Central memory CD4-positive, alpha-beta T cell (primary cell): ENCODE measurements around the gene ATG4D.
"Not testable (repeated sequence)": the region's sequence is repeated elsewhere in the genome, so short reads cannot be mapped to it uniquely, and the experiment has no call there.

ENCODE experiments used
- DNase-seq: peaks from one replicate; pipeline ENCODE4 v3.0.0; 2022

ATG4D gene

DNA sequence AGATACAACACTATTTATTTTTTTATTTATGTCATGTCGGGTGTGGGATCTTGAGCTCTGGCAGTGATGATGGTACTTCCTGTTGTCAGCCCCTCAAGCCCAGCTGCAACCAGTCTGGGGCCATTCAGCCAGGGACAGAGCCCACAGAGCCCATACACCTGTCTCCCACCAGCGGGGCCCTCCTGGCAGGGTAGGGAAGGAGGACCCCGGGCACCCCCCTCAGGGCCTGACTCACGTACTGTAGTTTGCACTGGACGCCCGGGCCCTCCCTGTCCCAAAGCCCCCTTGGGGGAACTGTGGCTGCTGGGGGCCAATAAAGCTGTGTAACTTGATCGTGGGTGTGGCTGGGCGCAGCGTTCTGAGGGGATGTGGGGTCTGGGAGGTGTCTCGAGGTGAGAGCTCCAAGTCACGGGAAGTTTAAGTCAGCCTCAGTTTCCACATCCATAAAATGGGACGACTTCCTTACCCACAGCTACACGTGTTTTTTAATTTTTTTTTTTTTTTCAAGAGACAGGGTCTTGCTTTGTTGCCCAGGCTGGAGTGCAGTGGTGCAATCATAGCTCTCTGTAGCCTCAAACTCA lies 9.5 kb downstream of the ATG4D start:
- no peak for DNase-seq

DNA sequence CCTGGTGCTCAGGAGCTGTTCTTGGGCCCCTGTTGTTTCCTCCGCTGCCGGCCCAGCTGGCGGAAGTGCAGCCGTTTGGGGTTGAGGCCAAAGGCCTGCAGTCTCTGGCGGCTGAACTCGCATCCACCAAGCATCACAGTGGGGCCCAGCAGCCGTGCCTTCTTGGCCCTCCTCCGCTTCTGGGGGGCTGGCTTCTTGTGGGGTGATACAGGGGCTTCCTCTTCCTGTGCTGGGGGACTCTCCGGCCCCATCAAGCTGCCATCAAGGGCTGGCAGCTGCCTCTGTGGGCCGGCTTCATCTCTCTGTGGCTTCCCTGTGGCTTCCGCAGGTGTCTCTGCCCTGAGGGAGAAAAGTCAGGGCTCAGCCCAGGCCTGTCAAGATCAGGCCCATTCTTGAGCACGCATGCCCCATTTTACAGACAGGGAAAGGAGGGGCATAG lies 10.3 kb downstream of the ATG4D start:
- peak; percentile 62 for DNase-seq

DNA sequence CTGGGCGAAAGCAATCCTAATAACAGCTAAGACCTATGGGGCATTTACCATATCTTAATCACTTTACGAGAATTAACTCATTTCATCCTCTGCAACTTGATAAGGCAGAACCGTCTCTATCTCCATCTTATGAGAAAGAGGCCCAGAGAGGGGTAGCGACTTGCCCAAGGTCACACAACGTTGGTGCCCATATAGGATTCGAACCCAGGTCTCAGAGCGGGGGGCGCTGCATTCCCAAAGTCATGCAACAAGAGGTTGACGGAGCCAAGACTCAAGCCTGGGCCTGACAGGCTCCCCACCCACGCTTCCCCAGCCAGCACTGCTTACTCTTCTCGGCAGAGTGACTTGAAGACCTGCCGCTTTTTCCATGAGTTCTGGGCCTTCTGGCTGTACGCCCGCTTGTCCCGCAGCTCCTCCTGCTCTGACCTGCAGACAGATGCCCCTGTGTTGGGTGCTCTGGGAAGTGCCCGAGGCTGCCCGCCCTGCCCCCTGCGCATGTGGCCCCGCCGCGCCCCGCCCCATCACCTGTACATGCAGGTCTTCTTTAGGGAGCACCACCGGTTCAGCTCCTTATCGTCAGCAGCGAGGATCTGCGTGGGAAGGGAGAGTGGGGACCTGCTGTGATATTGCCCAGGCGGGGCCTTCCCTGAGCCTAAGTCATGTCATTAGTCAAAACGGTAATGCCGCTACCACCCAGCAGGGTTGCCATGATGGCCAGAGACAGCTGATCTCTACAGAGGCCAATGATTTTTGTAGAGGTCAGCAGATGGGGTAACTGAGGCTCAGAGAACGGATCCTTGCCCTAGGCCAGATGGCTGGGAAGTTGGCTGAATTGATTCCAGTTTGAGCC lies 11.3 kb downstream of the ATG4D start:
- no peak for DNase-seq

DNA sequence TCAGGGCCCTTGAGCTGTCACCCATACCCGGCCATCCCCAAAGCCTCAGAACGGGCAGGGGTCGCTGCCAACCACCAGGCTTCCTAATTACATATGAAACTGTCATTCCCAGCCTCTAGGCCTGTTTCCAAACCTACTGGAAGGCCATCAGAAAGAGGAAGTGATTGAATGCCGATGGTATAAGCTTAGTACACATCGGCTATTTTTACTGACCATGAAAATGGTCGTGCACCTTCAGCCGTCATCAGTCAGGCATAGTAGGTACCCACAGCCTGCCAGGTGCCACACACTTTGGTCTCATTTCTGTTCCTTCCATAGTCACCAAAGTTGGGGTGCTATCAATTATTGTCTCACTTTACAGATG lies 11.9 kb downstream of the ATG4D start:
- no peak for DNase-seq

DNA sequence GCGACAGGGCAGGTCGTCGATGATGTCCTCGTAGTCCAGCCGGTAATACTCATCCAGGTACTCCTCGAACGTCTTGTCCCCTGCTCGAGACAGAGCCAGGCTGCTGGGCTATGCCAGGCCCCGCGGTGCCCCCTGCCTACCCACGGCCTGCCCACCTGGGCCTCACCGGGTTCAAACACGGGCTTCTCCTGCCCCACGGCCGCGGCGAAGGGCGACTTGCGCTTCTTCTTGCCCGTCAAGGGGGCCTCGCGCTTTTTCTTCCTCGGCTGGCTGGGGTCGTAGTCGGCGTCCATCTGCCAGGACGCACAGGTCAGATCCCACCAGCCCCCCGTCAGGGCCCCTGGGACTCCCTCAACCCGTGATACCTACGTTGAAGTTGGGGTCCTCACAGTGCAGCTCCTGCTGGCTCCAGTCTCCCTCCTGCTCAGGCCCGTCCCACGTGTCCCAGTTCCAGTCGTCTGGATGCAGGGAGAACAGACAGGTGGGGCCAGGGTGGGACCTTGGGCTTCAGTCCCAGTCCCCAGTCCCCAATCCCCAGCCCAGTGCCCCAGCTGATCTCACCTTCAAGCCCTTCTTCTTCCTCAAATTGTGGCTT lies 14.0 kb downstream of the ATG4D start:
- DNase-seq, result no peak

DNA sequence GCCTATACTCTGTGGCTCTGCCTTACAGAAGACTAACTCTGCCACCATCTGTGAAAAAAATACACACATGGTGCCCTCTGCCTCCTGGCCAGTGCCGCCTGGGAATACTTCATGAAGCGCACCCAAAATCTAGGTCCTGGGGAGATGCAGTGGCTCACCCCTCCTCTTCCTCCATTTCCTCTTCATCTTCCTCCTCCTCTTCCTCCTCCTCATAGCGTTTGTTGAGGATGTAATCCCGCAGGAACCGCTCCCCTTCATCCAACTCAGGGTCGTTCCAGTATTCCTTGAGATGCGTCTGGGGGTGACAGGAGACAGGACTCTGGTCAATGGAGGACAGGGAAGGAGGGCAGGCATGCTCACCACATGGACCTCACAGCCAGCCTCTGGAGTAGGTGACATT lies 16.4 kb downstream of the ATG4D start:
- no peak for DNase-seq

DNA sequence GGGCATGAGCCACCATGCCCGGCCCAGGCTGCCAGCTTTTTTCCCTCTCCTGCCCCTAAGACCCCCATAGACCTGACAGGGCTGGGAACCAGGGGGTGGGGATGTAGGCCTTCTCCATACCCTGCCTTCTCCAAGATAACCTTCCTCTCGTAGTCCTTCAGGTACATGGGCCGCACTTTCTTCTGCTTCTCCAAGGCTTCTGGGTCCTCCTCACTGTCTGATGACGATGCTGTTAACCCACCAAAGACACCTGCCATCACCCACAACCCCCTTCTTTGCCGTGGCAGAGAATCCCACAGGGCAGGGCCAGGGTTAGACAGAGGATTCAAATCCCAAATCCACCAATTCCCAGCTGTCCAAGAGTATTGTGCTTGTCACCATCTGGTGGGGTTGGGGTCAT lies 18.9 kb downstream of the ATG4D start:
- DNase-seq, result no peak

DNA sequence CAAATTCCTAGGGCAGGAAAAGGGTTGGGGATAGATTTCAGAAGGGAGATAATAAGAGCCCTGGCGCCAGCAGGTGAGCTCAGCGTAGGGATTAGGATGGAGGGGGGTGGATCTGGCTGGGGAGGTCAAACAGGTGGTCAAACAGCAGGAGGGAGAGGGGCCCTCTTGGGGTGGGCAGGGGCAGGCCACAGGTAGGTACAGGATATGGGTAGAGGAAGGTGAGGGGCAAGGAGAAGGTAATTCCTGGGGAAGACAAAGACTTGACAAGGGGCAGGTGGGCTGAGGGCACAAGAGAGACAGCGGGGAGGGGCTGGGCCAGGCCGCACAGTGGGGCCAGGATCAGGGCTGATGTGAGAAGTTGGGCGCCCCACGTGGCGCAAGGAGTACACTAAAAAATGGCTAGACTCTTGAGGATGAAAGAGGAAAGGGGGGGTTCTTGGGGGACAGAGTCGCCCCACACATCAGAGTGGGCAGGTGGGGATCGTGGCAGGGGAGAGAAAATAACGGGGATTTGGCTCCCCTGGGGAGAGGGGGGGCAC lies 21.4 kb downstream of the ATG4D start:
- DNase-seq, result peak; percentile 49

DNA sequence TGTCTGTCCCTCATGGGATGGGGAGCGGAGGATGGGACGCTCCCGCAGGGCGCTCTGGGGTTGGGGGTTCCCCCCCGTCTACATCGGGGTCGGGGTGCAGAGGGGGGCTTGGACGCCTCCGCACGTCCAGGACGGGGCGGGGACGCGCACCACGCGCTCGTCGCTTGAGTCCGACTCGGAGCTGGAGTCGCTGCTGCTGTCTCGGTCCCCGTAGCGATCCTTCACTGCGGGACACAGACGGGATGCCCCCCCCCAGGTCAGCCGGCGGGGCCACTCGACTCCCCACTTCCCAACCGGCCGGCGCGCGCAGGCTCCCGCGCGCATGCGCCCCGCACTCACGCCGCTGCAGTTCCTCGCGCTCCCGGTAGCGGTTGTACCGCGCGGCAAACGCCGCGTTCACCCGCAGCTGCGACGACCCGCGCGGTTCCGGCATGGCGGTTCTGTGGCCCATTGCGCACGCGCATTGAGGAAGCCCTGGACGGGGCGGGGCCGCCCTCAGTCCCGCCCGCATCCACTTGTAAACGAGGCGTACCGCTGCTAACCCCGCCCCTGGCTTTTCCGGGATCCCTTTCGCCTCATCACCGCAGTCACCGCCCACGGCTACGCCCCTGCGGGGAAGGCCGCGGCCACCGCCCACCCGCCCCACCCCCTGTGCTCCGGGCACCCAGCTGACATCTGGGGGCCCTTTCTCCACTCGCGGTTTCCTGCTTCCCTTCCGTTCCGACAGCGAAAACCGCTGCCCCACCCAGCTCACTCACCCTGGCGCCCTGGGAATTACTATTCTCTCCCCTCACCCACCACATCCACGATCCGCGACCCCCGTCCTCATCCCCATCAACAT lies 22.1 kb downstream of the ATG4D start, which contains the start of gene KRI1:
KRI1 (minus strand) TSS at position 444 of the 841 bp plus-strand sequence; CDS start at position 433, 11 bp downstream.
- DNase-seq, result peak; percentile 99

DNA sequence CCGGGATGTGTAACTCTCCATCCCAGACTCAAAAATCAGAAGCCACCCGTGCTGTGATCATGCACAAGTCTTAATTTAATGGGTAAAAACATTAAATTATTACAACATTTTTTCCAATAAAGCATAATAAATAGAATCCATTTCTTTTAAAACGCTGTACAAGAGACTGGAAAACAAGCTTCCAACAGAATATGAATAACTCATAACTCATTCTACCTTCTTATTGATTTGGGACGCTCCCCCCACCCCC lies 22.6 kb downstream of the ATG4D start:
- no peak for DNase-seq

DNA sequence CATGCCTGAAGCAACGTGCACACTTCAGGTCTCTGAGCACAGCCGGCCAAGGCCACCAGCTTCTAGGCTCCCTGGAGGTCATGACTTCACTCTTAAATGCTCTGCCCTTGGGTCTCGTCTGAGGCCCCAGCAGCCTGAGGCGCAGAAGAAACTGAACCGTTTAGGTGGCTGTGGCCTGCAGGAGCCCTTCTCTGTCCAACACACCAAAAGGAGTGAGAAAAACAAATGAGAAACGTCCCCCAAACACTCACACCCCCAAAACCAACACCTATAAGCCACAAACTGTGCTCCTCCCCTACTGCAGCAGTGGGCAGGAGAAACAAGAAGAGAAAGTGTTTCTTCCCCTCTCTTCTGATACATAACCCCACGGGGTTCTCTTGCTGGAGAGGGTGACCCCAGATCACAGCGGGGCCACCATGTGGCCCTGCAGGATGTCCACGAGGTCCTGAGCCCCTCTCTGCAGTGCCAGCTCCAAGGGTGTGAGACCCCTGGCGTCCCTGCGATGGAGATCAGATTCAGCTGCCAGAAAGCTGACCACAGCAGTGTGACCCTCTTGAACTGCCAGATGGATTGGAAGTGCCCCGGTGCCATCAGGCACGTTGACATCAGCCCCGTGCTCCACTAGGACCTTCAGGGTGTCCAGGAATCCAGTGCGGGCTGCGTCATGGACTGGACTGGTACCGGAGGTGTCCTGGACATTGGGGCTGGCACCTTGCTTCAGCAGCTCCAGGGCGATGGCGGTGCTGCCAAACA lies 23.1 kb downstream of the ATG4D start:
- DNase-seq, result peak; percentile 67

DNA sequence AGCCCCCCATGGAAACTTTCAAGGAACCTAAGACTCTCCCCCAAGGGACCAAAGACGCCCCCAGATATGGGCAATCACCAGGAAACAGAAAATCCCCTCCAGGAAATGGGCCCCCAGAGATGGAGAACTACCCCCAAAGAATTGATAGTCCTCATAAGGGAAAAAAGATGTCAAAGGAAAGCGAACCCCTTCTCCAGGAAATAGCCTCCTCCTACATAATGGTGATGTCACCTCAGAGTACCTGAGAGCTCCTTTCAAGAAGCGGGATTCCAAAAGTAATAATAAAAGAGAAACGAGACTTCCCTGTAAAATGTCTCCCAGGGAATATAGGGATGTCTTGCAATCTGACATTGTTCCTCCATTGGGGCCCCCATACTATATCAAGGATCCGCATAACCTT lies 24.0 kb downstream of the ATG4D start:
- no peak for DNase-seq

DNA sequence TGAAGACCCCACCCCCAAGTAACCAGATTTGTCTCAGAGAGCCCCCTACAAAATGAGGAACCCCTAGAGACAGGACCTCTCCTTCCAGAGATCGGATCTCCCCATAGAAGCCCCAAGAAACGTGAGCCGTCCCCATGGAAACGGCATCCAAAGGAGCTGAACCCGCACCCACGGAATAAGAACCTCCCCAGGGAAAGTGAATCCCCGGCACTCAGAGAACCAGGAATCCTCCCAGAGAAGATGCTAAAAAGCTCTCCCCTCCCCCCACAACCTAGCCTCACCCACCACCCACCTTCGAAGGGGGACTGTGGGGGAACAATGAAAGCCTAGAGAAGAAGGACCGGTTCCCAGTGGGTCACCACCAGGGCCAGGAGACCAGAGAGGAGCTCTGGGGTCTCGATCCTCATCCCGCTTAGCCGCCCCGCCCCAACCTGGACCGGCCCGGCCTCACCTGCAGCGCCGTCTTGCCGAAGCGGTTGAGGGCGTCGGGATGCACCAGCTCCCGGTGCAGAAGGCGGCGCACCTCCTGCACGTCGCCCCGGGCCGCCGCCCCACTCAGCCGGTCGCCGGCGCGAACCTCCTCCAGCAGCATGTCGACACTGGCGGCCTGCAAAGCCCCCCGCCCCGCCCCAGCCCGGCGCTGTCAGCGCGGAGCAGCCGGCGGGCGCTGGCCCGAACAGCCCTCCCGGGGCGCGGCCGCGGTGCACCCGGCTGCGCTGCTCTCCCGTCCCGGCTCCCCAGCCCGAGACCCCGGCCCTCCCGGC lies 24.5 kb downstream of the ATG4D start:
- DNase-seq, result no peak

DNA sequence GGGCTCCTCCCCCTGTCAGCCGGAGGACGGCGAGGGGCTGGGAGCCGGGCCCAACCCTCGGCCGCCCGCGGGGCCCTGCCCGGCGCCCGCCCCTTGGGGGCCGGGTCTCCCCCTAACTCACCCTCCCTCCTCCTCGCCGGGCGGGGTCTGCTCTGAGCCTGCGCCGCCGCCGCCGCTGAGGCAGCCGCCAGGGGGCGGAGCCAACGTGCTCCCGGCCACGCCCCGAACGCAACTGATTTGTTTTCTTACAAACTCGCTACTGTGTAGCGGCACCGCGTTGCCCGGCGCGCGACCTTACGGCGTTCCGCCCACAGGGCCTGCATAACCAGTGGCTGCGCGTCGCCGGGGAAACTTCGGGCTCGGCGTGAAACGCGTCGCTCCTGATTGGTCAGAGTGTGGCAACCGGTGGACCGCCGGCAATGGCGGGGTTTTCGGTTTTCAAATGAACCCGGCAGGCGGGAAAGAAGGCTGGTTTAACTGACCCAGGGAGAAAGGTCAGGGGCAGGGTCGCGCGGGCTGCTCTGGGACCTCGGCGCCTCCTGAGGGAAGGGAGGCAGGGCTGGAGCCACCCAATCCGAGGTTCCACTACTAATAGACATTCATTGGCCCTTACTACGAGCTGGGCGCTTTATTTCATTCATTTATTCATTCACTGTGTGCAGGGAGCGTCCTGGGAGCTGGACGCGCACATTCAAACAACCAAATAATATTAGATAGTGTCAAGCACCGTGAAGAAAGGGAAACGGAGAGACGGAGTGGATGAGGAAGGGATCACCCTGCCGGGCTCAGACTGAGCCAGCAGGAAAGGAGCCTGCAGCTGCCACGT lies 25.3 kb downstream of the ATG4D start, which contains the start of gene CDKN2D:
CDKN2D (minus strand) TSS at position 154 of the 826 bp plus-strand sequence. CDS start 326 bp downstream, outside the sequence.
- peak; percentile 100 for DNase-seq

DNA sequence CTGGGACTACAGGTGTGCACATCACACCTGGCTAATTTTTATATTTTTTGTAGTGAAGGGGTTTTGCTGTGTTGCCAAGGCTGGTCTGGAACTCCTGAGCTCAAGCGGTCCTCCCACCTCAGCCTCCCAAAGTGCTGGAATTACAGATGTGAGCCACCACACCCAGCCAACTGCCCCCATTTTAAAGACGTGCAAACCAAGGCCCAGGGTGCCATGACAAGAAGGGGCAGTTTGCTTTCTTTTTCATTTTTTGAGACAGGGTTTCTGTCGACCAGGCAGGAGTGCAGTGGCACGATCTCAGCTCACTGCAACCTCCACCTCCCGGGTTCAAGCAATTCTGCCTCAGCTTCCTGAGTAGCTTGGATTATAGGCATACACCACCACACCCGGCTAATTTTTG lies 30.1 kb downstream of the ATG4D start:
- DNase-seq, result not testable (repeated sequence)

DNA sequence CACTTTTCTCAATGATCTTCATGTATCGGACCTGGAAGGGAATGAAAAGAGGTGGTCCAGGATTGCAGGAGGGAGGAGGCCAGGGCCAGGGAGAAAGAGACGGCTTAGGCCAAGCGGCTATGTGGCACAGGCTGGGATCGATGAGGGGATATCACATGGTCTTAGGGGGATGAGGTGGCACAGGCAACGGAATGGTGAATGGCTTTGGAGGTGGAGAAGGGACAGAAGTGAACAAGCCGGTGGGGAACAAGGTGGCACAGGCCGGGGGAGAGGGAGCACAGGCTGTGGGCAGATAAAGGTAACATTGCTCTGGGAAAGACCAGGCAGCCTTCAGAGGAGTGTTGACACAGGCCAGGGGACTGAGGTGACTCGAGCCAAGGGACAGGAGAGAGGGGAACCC lies 30.8 kb downstream of the ATG4D start:
- no peak for DNase-seq

DNA sequence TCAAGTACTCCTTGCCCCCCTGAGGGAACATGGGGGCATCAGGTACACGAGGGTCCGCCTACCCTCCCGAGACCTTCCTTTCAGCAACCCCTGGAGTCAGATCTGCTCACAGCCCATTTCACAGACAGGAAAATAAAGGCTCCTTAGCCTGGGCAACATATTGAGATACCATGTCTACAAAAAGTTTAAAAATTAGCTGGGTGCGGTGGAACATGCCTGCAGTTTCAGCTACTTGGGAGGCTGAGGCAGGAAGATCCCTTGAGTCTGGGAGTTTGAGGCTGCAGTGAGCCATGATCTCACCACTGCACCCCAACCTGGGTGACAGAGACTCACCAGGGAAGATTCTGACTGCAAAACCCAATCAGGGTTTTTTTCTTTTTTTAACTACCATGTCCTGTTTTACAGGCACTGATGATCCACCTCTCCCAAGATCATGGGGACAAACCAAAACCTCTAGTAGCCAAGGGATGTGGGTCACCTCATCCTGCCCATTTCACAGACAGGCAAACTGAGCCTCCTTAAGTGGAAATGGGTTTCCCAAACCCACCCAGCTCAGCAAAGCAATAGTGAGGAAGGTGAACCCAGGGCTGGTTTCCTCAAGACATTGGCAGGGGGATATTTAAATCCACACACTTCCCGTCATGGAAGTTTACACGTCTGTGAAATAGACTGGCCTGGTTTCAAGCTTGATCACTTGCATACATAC lies 31.5 kb downstream of the ATG4D start:
- no peak for DNase-seq

DNA sequence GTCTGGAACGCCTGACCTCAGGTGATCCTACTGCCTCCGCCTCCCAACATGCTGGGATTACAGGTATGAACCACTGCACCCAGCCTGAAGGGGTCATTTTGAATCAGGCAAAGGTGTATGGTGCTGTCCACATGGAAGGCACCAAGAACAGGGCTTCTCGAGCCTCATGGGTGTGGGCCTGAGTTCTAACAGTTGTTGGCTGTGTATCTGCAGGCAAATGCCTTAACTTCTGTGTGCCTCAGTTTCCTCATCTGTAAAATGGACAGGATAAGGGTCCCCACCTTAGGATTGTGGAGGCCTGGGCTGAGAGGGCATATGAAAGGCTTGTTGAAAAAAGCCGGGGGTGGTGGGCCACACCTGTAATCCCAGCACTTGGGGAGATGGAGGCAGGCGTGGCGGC lies 34.2 kb downstream of the ATG4D start:
- no peak for DNase-seq

DNA sequence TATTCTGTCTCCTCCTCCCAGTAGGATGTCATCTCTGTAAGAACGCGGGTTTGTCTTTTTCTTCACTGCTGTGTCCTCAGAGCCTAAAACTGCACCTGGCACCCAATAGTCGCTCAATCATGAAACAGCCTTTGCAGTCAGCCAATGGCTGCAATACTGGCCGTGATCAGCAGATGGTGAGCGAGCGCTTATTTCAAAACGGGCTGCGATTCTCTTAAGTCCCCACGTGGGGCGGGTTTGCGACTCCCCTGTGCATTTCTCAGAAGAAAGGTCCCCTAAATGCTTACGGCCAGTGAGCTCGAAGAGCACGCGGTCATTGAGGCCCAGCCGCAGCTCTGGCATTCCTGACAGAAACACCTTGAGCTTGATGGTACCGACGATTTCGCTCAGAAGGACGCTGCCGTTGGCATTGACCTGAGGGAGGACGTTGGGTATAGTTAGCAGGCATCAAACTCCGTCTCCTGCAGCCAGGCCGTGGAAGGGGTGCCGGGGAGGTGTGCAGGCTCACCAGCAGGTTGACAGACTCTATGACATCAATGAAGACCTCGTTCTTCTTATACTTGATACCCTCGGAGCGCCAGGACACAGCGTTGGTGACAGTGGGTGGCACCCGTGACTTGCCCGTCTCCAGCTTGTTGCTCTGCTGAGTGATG lies 37.4 kb downstream of the ATG4D start:
- DNase-seq, result peak; percentile 80
